Adrenal gland (tissue), 5 donors: ENCODE data around the gene NSG2.

Experiments used
- CTCF ChIP-seq, 6 experiments: fragments of 450-650 bp in 4 of 6; fragments of 200-600 bp in 2 of 6; sonication (generic) in 1 of 6; IDR thresholded peaks; 1 replicate in 5 of 6; 2 replicates in 1 of 6; pipeline versions ENCODE4 v1.5.1 to v1.8.0; 2016 to 2021; ENCODE audit warnings: antibody characterized with exemption in 6 of 6, mild to moderate bottlenecking in 2 of 6, moderate library complexity in 1 of 6
- POLR2A ChIP-seq, 2 donors: fragments of 450-650 bp; IDR thresholded peaks; one replicate each; pipeline ENCODE4 v1.6.1; 2017; ENCODE audit warnings: antibody characterized with exemption in 2 of 2, mild to moderate bottlenecking in 2 of 2, moderate library complexity in 1 of 2
- donor health status: DM: no; HTN: no; CAD: no.

GRCh38 chr5:174045470-174046025 lies at the start of gene NSG2:
- TF ChIP-seq POLR2A (IDR thresholded peaks at IDR 0.05) (no peak), CTCF (IDR thresholded peaks at IDR 0.05) (peak; percentile 20 to 83 (median 74))
